ENCODE results near the gene CTSD. TPM values are rescaled to one million over a fixed set of nuclear protein-coding genes. Genes with fewer than 3 reads are reported as not detected.

Gene CTSD
- total and polyA plus RNA-seq, 2 of the 4 experiments (the other 2 are of a cell fraction) = 39.8 to 166 TPM

GRCh38 chr11:1797391-1798125, 33.8 kb upstream of the CTSD start:
- no peak overlapping the region for H3K4me2 ChIP-seq (ENCODE audit: low read depth, low read length)
- H3K27me3 ChIP-seq (ENCODE audit: control insufficient read depth, insufficient read depth, low read length) = peaks cover 42% of the 10 kb centered on the region
- H2AFZ ChIP-seq (replicated peaks; ENCODE audit: low read length, poor library complexity) = no peak overlapping the region
- no peak overlapping the region for H3K56ac ChIP-seq (ENCODE audit: extremely low read depth, insufficient read depth, low read length)
- in situ Hi-C loops (cut with MboI; ENCODE audit: low sequenced_read_pairs) (no loop called here), intact Hi-C loops (cut with micrococcal nuclease) (no loop called here), dilution Hi-C loops (cut with HindIII; ENCODE audit: low sequenced_read_pairs, unreplicated experiment) (no loop called here)
- H3K14ac ChIP-seq (replicated peaks; ENCODE audit: low read depth, low read length) = no peak overlapping the region
- no peak overlapping the region for H3K9ac ChIP-seq (ENCODE audit: low read depth, low read length)
- BruUV-seq (replicated peaks) = no TSS peak
- no peaks in the 10 kb centered on the region for H3K9me3 ChIP-seq (ENCODE audit: control insufficient read depth, insufficient read depth, low read length)
- H3K9me1 ChIP-seq (ENCODE audit: insufficient read depth, low read length) = no peaks in the 10 kb centered on the region
- CTCF ChIA-PET = no interaction called here
- no CpG with 5 or more reads among the region's 14 CpGs for WGBS, 2 experiments (ENCODE audit: extremely low coverage in 2 of 2, insufficient read length in 1 of 2)
- no peak overlapping the region for H2BK20ac ChIP-seq (ENCODE audit: low read depth, low read length)
- H2AK9ac ChIP-seq (replicated peaks; ENCODE audit: low read depth, low read length, poor library complexity) = no peak overlapping the region
- H3K36me3 ChIP-seq (ENCODE audit: control insufficient read depth, insufficient read depth, low read length) = no peaks in the 10 kb centered on the region
- no peak overlapping the region for H3K18ac ChIP-seq (ENCODE audit: low read depth, low read length)
- H3K79me1 ChIP-seq (ENCODE audit: low read depth in 1 of 2, low read length in 2 of 2) = no peaks in the 10 kb centered on the region
- no peak overlapping the region for H3K23ac ChIP-seq (ENCODE audit: low read depth, low read length)
- H3K4ac ChIP-seq (ENCODE audit: low read depth, low read length) = no peak overlapping the region
- H4K8ac ChIP-seq (ENCODE audit: low read depth in 2 of 2, low read length in 2 of 2) = no peak overlapping the region
- H2BK5ac ChIP-seq (ENCODE audit: low read depth, low read length, poor library complexity, severe bottlenecking) = no peak overlapping the region
- no peak overlapping the region for H3K4me3 ChIP-seq (ENCODE audit: insufficient read depth, low read depth, low read length)
- TF ChIP-seq CTCF (conservative IDR thresholded peaks at IDR 0.05; ENCODE audit: low read depth, low read length) (no peak), MXI1 (IDR thresholded peaks at IDR 0.05; ENCODE audit: borderline replicate concordance, low read depth, low read length) (no peak), MAZ (IDR thresholded peaks at IDR 0.05; ENCODE audit: borderline replicate concordance, low read depth, low read length) (no peak), SMC3 (IDR thresholded peaks at IDR 0.05; ENCODE audit: low read depth, low read length) (no peak), NFE2L2 (IDR thresholded peaks at IDR 0.05; ENCODE audit: low read depth, low read length) (no peak), POLR2A (IDR thresholded peaks at IDR 0.05; ENCODE audit: low read depth, low read length) (no peak), MAFK (IDR thresholded peaks at IDR 0.05; ENCODE audit: low read depth, low read length) (no peak), RFX5 (IDR thresholded peaks at IDR 0.05; ENCODE audit: low read depth, low read length) (no peak)
- POLR2A ChIA-PET (ENCODE audit: unreplicated experiment) = no interaction called here
- ATAC-seq (ENCODE audit: low read depth) (no peak), DNase-seq (no peak)
- H2BK15ac ChIP-seq (ENCODE audit: low read depth, low read length) = no peak overlapping the region
- H3K27ac ChIP-seq (ENCODE audit: insufficient read depth, low read length) = no peak overlapping the region
- no peaks in the 10 kb centered on the region for H4K20me1 ChIP-seq (ENCODE audit: insufficient read depth, low read length)
- no peak overlapping the region for H4K91ac ChIP-seq (ENCODE audit: insufficient read depth, low read depth, low read length)
- H3K4me1 ChIP-seq (ENCODE audit: control insufficient read depth, insufficient read depth, low read length) = no peaks in the 10 kb centered on the region
- H2AK5ac ChIP-seq (ENCODE audit: low read depth, low read length) = no peak overlapping the region
- H2BK120ac ChIP-seq (ENCODE audit: low read depth, low read length) = no peak overlapping the region
- H4K5ac ChIP-seq (ENCODE audit: low read depth, low read length) = no peak overlapping the region

Data from IMR-90 (cell line).